MCF 10A (cell line): Measurements from ENCODE around the gene ADGB. TPM values are rescaled to one million over a fixed set of nuclear protein-coding genes. Genes with fewer than 3 reads are reported as not detected.
A peak's percentile ranks its signal among the peaks of the same experiment; 100 is the strongest.
"Not testable (repeated sequence)": the region's sequence is repeated elsewhere in the genome, so short reads cannot be mapped to it uniquely, and the experiment has no call there.

Experiments
- BruUV-seq: library from RNA; stranded (reverse); fragments of 400-500 nt; replicated peaks from 2 replicates; lab custom pipeline; 2021; lab: Mats Ljungman, UMichigan
- CTCF ChIA-PET: fragments of 300-600 bp; sonication (Branson Sonifier 250); formaldehyde crosslinking; extraction: SDS; loops from one replicate; lab custom pipeline; 2021; ENCODE audit warnings: antibody characterized with exemption, inconsistent platforms; lab: Yijun Ruan, JAX
- POLR2A ChIA-PET: fragments of 300-600, 350-650 bp; sonication (Branson Sonifier 250); formaldehyde crosslinking; extraction: SDS; loops from one replicate; lab custom pipeline; 2020; ENCODE audit warnings: antibody characterized with exemption, inconsistent platforms; lab: Yijun Ruan, JAX
- DNase-seq: peaks from one replicate; pipeline ENCODE4 v3.0.0-alpha.2; 2018; ENCODE audit not compliant: unreplicated experiment
- H3K27ac Mint-ChIP-seq: one replicate; pipeline ENCODE4 v1.8.0; 2022; ENCODE audit warnings: mild to moderate bottlenecking, low read depth, mixed read lengths; ENCODE audit not compliant: unreplicated experiment
- H3K27me3 Mint-ChIP-seq: one replicate; pipeline ENCODE4 v1.8.0; 2022; ENCODE audit warnings: mixed read lengths; ENCODE audit not compliant: insufficient read depth, unreplicated experiment
- H3K36me3 Mint-ChIP-seq: one replicate; pipeline ENCODE4 v1.8.0; 2022; ENCODE audit warnings: mild to moderate bottlenecking, moderate library complexity, mixed read lengths; ENCODE audit not compliant: insufficient read depth, unreplicated experiment
- H3K4me1 Mint-ChIP-seq: one replicate; pipeline ENCODE4 v1.8.0; 2022; ENCODE audit warnings: mixed read lengths; ENCODE audit not compliant: insufficient read depth, unreplicated experiment
- H3K4me3 Mint-ChIP-seq: one replicate; pipeline ENCODE4 v1.8.0; 2022; ENCODE audit warnings: mild to moderate bottlenecking, moderate library complexity, mixed read lengths; ENCODE audit not compliant: unreplicated experiment
- H3K9me3 Mint-ChIP-seq: one replicate; pipeline ENCODE4 v1.8.0; 2022; ENCODE audit warnings: mixed read lengths; ENCODE audit not compliant: unreplicated experiment
- intact Hi-C: fragments of 100-400 bp; cut with micrococcal nuclease; formaldehyde crosslinking; loops from 2 replicates; pipeline ENCODE4 v1.14.1; 2022
- total RNA-seq: library from RNA; stranded (reverse); gene quantifications from 2 replicates; pipeline ENCODE4 v1.2.3, GENCODE V29; 2022
- TF ChIP-seq, protein P1 (sequence below): fragments of 200-600 bp; IDR thresholded peaks from one replicate; pipeline ENCODE4 v1.8.0; 2022; ENCODE audit warnings: antibody characterized with exemption, mild to moderate bottlenecking; ENCODE audit not compliant: unreplicated experiment

The ADGB gene
- total RNA-seq, 1 experiment from 2014 or later, result not detected

GRCh38 chr6:146805546-146806325, 207.0 kb downstream of the ADGB start:
- Mint-ChIP-seq H3K4me3 (no peak overlapping the region), H3K27me3 (no peaks in the 10 kb centered on the region), H3K9me3 (no peaks in the 10 kb centered on the region), H3K27ac (no peak overlapping the region), H3K4me1 (no peaks in the 10 kb centered on the region), H3K36me3 (no peaks in the 10 kb centered on the region)
- ChIA-PET CTCF (no interaction called here), POLR2A (no interaction called here)
- no peak for DNase-seq
- no TSS peak for BruUV-seq
- TF ChIP-seq, protein P1, sequence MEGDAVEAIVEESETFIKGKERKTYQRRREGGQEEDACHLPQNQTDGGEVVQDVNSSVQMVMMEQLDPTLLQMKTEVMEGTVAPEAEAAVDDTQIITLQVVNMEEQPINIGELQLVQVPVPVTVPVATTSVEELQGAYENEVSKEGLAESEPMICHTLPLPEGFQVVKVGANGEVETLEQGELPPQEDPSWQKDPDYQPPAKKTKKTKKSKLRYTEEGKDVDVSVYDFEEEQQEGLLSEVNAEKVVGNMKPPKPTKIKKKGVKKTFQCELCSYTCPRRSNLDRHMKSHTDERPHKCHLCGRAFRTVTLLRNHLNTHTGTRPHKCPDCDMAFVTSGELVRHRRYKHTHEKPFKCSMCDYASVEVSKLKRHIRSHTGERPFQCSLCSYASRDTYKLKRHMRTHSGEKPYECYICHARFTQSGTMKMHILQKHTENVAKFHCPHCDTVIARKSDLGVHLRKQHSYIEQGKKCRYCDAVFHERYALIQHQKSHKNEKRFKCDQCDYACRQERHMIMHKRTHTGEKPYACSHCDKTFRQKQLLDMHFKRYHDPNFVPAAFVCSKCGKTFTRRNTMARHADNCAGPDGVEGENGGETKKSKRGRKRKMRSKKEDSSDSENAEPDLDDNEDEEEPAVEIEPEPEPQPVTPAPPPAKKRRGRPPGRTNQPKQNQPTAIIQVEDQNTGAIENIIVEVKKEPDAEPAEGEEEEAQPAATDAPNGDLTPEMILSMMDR, result no peak
- intact Hi-C loops, result no loop called here

DNA sequence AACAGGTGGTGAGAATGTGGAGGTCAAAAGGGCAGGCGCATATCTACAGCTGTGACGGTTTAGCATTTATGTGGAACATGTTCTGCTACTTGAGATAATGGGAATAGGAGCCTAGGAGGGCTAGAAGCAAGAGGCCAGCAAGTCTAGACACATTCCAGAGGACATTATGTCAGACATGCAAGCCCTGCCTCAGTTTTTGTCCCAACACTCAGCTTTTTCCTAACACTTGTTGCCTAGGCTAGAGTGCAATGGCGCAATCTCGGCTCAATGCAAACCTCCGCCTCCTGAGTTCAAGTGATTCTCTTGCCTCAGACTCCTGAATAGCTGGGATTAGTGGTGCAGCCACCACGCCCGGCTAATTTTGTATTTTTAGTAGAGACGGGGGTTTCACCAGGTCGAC, 210.2 kb downstream of the ADGB start:
- intact Hi-C loops, BruUV-seq: not testable (repeated sequence)
- DNase-seq, result peak; percentile 4

DNA sequence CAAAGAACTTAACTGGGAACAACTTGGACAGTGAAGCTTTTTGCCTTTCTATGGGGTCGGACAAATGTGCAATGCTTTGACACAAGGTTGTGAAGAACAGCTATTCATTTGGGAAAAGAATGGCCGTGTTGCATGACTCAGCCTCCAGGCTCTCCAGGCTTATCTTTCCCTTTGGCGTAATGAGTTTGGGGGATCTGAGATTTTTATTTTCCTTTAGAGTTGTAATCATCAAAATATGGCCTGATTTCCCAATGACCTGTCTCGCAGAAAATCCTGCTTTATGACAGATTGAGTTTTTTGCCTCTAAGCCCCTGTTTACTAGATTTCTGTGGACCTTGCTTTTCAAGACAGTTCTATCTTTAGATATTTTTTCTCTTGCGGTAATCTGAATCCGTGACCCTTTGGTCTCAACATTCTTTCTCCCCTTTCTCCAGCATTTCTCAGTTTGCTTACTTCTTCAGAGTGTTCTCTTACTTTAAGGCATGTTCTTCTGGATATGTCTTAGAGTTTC, 214.1 kb downstream of the ADGB start:
- CTCF ChIA-PET, POLR2A ChIA-PET, H3K4me3 Mint-ChIP-seq, H3K27me3 Mint-ChIP-seq, H3K27ac Mint-ChIP-seq, H3K36me3 Mint-ChIP-seq, intact Hi-C loops, H3K9me3 Mint-ChIP-seq, DNase-seq, H3K4me1 Mint-ChIP-seq, BruUV-seq: not testable (repeated sequence)

More for the DNA sequence above, 210.2 kb downstream of the ADGB start:
- H3K27me3 Mint-ChIP-seq, POLR2A ChIA-PET, H3K4me3 Mint-ChIP-seq, CTCF ChIA-PET, H3K9me3 Mint-ChIP-seq, H3K36me3 Mint-ChIP-seq, H3K4me1 Mint-ChIP-seq, H3K27ac Mint-ChIP-seq: not testable (repeated sequence)

GRCh38 chr6:146813554-146813953, 214.8 kb downstream of the ADGB start:
- intact Hi-C loops, result no loop called here
- ChIA-PET CTCF (no interaction called here), POLR2A (no interaction called here)
- Mint-ChIP-seq H3K9me3 (no peaks in the 10 kb centered on the region), H3K4me3 (no peak overlapping the region), H3K27ac (no peak overlapping the region), H3K36me3 (no peaks in the 10 kb centered on the region), H3K27me3 (no peaks in the 10 kb centered on the region), H3K4me1 (peaks cover 6% of the 10 kb centered on the region)
- BruUV-seq, result no TSS peak
- TF ChIP-seq, protein P1, result no peak
- DNase-seq, result no peak

GRCh38 chr6:146814148-146814750, 215.5 kb downstream of the ADGB start:
- POLR2A ChIA-PET, result no interaction called here
- CTCF ChIA-PET, result no interaction called here
- intact Hi-C loops, result no loop called here
- BruUV-seq, result no TSS peak
- no peaks in the 10 kb centered on the region for H3K36me3 Mint-ChIP-seq
- no peak overlapping the region for H3K27ac Mint-ChIP-seq
- no peak for DNase-seq
- no peak overlapping the region for H3K4me3 Mint-ChIP-seq
- peaks cover 6% of the 10 kb centered on the region for H3K4me1 Mint-ChIP-seq
- TF ChIP-seq, protein P1, result no peak
- no peaks in the 10 kb centered on the region for H3K27me3 Mint-ChIP-seq
- H3K9me3 Mint-ChIP-seq, result no peaks in the 10 kb centered on the region

DNA sequence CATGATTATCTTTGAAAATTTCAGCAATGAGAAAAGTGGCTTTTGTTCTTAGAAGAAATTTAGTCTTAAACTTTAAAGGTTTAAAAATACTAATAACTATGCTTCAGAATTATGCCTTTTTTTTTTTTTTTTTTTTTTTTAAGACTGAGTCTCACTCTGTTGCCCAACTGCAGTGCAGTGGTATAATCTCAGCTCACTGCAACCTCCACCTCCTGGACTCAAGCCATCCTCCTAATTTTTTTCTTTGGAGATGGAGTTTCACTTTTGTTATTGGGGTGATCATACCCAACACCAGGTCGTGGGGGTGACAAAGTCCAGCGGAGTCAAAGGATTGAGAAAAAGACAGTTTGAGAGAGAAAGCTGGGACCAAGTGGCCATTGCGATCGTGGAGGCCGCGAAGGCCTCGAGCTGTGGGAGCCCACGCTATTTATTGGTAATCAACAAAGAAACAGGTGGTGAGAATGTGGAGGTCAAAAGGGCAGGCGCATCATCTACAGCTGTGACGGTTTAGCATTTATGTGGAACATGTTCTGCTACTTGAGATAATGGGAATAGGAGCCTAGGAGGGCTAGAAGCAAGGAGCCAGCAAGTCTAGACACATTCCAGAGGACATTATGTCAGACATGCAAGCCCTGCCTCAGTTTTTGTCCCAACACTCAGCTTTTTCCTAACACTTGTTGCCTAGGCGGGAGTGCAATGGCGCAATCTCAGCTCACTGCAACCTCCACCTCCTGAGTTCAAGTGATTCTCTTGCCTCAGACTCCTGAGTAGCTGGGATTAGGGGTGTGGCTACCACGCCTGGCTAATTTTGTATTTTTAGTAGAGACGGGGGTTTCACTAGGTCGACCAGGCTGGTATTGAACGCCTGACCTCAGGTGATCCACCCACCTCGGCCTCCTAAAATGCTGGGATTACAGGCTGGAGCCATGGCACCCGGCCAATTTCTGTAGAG, 217.0 kb downstream of the ADGB start:
- peak; percentile 38 for DNase-seq
- H3K9me3 Mint-ChIP-seq, H3K36me3 Mint-ChIP-seq, H3K27me3 Mint-ChIP-seq, CTCF ChIA-PET, H3K27ac Mint-ChIP-seq, H3K4me1 Mint-ChIP-seq, BruUV-seq, intact Hi-C loops, H3K4me3 Mint-ChIP-seq: not testable (repeated sequence)
- POLR2A ChIA-PET, result interaction anchor here (0.5 kb wide), 1 partner anchor 1300 kb away, joined by 3 read pairs; no protein-coding TSS in a partner anchor
